OCI-LY1 (cell line): Measurements from ENCODE around the gene MOSPD2.

Experiments used
- H2AFZ ChIP-seq: fragments of 200-600 bp; sonication (generic), shearing (Covaris generic); 2 replicates; pipeline ENCODE4 v1.6.0; 2014; ENCODE audit warnings: antibody characterized with exemption, mild to moderate bottlenecking, low read length
- H3F3A ChIP-seq: fragments of 200-600 bp; sonication (generic), shearing (Covaris generic); 2 replicates; pipeline ENCODE4 v1.6.0; 2014; ENCODE audit warnings: mild to moderate bottlenecking, antibody characterized with exemption, low read length, moderate library complexity; ENCODE audit not compliant: insufficient read depth
- H3K27ac ChIP-seq: fragments of 200-600 bp; sonication (generic); 2 replicates; pipeline ENCODE4 v1.5.1; 2014; ENCODE audit warnings: low read length, mixed run types, mild to moderate bottlenecking, low read depth; ENCODE audit not compliant: poor library complexity, severe bottlenecking
- H3K27me3 ChIP-seq: fragments of 200-600 bp; sonication (generic); 2 replicates; pipeline ENCODE4 v1.6.0; 2014; ENCODE audit warnings: antibody characterized with exemption, mild to moderate bottlenecking, low read length, moderate library complexity; ENCODE audit not compliant: insufficient read depth
- H3K36me3 ChIP-seq: fragments of 200-600 bp; sonication (generic); 2 replicates; pipeline ENCODE4 v1.6.1; 2014; ENCODE audit warnings: mild to moderate bottlenecking, antibody characterized with exemption, low read length, moderate library complexity, mixed read lengths; ENCODE audit not compliant: insufficient read depth
- H3K4me1 ChIP-seq: fragments of 200-600 bp; sonication (generic); 2 replicates; pipeline ENCODE4 v1.5.1; 2014; ENCODE audit warnings: mild to moderate bottlenecking, low read length, moderate library complexity; ENCODE audit not compliant: insufficient read depth, severe bottlenecking
- H3K4me2 ChIP-seq: fragments of 200-600 bp; sonication (generic), shearing (Covaris generic); 2 replicates; pipeline ENCODE4 v1.6.1; 2014; ENCODE audit warnings: low read length
- H3K4me3 ChIP-seq: fragments of 200-600 bp; sonication (generic); 2 replicates; pipeline ENCODE4 v1.5.1; 2014; ENCODE audit warnings: low read length, low read depth, mild to moderate bottlenecking, mixed read lengths; ENCODE audit not compliant: poor library complexity, severe bottlenecking
- H3K79me2 ChIP-seq: fragments of 200-600 bp; shearing (Covaris generic); 2 replicates; pipeline ENCODE4 v1.6.1; 2016; ENCODE audit warnings: mixed run types, low read length, mixed read lengths; ENCODE audit not compliant: insufficient read depth
- H3K9ac ChIP-seq: fragments of 200-600 bp; sonication (generic), shearing (Covaris generic); 2 replicates; pipeline ENCODE4 v1.6.1; 2014; ENCODE audit warnings: mild to moderate bottlenecking, low read length, mixed read lengths
- H3K9me2 ChIP-seq: fragments of 200-600 bp; sonication (generic), shearing (Covaris generic); 2 replicates; pipeline ENCODE4 v1.6.1; 2014; ENCODE audit warnings: low read depth, mild to moderate bottlenecking, low read length, mixed read lengths
- H3K9me3 ChIP-seq: fragments of 200-600 bp; shearing (Covaris generic); 2 replicates; pipeline ENCODE4 v1.6.1; 2014; ENCODE audit warnings: low read length, mixed read lengths
- H4K20me1 ChIP-seq: fragments of 200-600 bp; sonication (generic), shearing (Covaris generic); 2 replicates; pipeline ENCODE4 v1.6.0; 2016; ENCODE audit warnings: mild to moderate bottlenecking, low read length; ENCODE audit not compliant: insufficient read depth
- EZH2 ChIP-seq: fragments of 200-600 bp; sonication (generic), shearing (Covaris generic); IDR thresholded peaks from 2 replicates; pipeline ENCODE4 v1.8.0; 2017; ENCODE audit warnings: borderline replicate concordance, mixed run types, mild to moderate bottlenecking, antibody characterized with exemption, low read length, moderate library complexity, mixed read lengths
- TF ChIP-seq, protein P1 (sequence below): fragments of 200-600 bp; sonication (generic), shearing (Covaris generic); IDR thresholded peaks from 2 replicates; pipeline ENCODE4 v1.5.1; 2017; ENCODE audit warnings: mild to moderate bottlenecking, antibody characterized with exemption, low read length, moderate library complexity, mixed read lengths

The MOSPD2 gene

GRCh38 chrX:14964500-14964899 is 91.3 kb downstream of the MOSPD2 start:
- Histone ChIP-seq H4K20me1 (no peaks in the 10 kb centered on the region), H3K9me3 (no peaks in the 10 kb centered on the region), H3K4me2 (no peak overlapping the region), H2AFZ (no peak overlapping the region), H3F3A (no peaks in the 10 kb centered on the region), H3K27me3 (no peaks in the 10 kb centered on the region), H3K79me2 (no peaks in the 10 kb centered on the region), H3K36me3 (no peaks in the 10 kb centered on the region), H3K9ac (no peak overlapping the region), H3K27ac (no peak overlapping the region), H3K9me2 (no peaks in the 10 kb centered on the region), H3K4me1 (no peaks in the 10 kb centered on the region), H3K4me3 (no peak overlapping the region)
- no peak for TF ChIP-seq EZH2
- TF ChIP-seq, protein P1, sequence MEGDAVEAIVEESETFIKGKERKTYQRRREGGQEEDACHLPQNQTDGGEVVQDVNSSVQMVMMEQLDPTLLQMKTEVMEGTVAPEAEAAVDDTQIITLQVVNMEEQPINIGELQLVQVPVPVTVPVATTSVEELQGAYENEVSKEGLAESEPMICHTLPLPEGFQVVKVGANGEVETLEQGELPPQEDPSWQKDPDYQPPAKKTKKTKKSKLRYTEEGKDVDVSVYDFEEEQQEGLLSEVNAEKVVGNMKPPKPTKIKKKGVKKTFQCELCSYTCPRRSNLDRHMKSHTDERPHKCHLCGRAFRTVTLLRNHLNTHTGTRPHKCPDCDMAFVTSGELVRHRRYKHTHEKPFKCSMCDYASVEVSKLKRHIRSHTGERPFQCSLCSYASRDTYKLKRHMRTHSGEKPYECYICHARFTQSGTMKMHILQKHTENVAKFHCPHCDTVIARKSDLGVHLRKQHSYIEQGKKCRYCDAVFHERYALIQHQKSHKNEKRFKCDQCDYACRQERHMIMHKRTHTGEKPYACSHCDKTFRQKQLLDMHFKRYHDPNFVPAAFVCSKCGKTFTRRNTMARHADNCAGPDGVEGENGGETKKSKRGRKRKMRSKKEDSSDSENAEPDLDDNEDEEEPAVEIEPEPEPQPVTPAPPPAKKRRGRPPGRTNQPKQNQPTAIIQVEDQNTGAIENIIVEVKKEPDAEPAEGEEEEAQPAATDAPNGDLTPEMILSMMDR: no peak
